Measurements from ENCODE around the gene SMIM10.
"Not testable (repeated sequence)": the region's sequence is repeated elsewhere in the genome, so short reads cannot be mapped to it uniquely, and the experiment has no call there.

The SMIM10 gene

GRCh38 chrX:135015523-135016245 is 24.9 kb downstream of the SMIM10 start:
- no peak for DNase-seq (ENCODE audit: low spot score)

GRCh38 chrX:135019890-135020289 is 29.1 kb downstream of the SMIM10 start:
- DNase-seq (ENCODE audit: low spot score), result not testable (repeated sequence)

DNA sequence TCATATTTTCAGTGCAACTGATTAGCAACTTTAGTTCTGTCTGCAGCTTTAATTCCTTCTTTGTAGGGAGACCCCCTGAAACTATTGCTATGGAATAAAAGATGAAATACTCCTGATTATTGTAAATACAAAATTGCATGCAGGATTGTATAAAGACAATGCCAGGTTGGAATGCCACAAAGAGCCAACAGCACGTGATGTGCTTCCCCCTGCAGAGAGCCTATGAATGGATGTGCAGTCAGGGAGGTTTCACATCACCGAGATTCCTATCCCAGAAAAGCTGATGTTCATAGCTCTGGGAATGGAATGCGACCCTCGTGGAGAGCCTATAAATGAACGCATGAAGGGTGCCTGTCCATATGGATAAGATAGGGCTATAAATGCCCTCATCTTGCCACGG is 33.0 kb downstream of the SMIM10 start:
- DNase-seq (ENCODE audit: low spot score), result not testable (repeated sequence)

DNA sequence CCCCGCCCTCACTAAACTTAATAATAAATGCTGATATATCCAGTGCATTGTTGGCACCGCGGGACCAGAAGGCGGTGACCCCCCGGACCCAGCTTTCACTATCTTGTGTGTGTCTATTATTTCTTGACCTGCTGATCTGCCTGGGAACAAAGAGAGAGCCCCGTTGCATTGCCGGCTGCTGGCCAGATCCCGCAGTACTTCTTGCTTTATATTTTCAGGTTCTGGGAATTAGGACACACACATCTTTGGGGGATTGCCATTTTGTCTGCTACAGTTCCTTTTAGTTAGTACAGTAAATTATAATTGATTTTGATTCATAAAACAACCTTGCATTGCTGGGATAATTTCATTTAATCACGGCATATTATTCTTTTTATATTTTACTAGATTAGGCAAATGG is 33.7 kb downstream of the SMIM10 start:
- no peak for DNase-seq (ENCODE audit: low spot score)

DNA sequence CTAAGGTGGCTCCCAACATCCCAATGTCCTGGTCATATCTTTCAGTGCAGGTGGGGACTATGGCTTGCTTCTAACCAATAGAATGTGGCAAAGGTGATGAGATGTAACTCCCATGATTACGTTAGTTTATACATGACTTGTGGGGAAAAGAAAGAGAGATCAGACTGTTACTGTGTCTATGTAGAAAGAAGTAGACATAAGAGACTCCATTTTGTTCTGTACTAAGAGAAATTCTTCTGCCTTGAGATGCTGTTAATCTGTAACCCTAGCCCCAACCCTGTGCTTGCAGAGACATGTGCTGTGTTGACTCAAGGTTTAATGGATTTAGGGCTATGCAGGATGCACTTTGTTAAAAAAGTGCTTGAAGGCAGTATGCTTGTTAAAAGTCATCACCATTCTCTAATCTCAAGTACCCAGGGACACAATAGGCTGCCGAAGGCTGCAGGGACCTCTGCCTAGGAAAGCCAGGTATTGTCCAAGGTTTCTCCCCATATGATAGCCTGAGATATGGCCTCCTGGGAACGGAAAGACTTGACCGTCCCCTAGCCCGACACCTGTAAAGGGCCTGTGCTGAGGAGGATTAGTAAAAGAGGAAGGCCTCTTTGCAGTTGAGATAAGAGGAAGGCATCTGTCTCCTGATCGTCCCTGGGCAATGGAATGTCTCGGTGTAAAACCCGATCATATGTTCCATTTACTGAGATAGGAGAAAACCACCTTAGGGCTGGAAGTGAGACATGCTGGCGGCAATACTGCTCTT is 39.6 kb downstream of the SMIM10 start:
- not testable (repeated sequence) for DNase-seq (ENCODE audit: low spot score)

DNA sequence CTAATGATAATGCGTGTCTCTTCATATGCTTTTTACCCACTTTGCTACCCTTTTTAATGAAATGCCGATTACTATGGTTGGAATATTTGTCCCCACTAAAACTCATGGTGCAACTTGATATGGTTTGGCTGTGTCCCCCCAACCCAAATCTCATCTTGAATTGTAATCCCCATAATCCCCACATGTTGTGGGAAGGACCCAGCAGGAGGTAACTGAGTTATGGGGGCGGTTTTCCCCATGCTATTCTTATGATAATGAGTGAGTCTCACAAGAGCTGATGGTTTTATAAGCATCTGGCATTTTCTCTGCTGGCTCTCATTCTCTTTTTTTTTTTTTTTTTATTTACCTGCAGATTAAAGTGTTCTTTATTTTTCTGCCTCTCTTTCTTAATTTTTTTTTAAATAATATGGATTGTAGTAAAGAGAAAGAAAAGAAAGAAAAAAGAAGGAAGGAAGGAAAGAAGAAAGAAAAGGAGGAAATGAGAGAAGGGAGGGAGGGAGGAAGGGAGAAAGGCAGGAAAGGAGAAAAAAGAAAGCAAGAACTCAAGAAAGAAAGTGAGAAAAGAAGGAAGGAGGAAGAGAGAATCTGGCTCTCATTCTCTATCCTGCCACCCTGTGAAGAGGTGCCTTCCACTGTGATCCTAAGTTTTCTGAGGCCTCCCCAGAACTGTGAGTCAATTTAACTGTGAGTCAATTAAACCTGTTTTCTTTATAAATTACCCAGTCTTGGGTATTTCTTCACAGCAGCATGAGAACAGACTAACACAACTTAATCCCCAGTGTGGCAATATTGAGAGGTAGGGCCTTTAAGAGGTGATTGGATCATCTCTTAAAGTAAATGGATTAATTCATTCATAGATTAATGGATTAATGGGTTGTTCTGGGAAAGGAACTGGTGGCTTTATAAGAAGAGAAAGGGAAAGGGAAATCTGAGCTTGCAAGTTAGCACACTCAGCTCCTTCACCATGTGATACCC is 50.6 kb downstream of the SMIM10 start:
- DNase-seq (ENCODE audit: low spot score), result not testable (repeated sequence)
